ENCODE data around the gene TMEM88. TPM values are rescaled to one million over a fixed set of nuclear protein-coding genes. Genes with fewer than 3 reads are reported as not detected.

TMEM88 gene
- polyA plus RNA-seq, 6 donors from 2014 or later: 0.68 TPM; not detected in 5

- no peak for ATAC-seq (ENCODE audit: low read depth in 2 of 2)
- Mint-ChIP-seq H3K36me3 (peaks cover 11 to 26% of the 10 kb centered on the region in 2 donors), H3K27me3 (no peaks in the 10 kb centered on the region), H3K4me1 (peaks cover 0 to 3% (median 0%) of the 10 kb centered on the region in 3 donors), H3K9me3 (no peaks in the 10 kb centered on the region), H3K27ac (no peak overlapping the region), H3K4me3 (no peak overlapping the region)
- DNase-seq: no peak
Observed at GRCh38 chr17:7893187-7893880, 38.5 kb downstream of the TMEM88 start.

DNA sequence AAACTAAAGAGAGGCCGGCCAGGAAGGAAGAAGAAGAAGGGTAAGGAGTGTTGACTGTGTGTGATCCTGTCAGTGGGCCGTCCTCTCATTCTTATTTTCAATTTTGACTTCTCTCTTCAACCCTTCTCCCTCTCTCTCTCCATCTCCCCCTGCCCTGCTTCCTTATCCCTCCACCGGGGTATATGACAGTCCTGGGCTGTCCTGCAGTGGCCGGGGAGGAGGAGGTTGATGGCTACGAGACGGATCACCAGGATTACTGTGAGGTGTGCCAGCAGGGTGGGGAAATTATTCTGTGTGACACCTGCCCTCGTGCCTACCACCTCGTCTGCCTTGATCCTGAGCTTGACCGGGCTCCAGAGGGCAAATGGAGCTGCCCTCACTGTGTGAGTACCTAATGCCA is 39.4 kb downstream of the TMEM88 start:
- Mint-ChIP-seq H3K27ac (peak overlapping the region in 1 of 6 donors; percentile 57), H3K4me1 (peaks cover 0 to 3% (median 0%) of the 10 kb centered on the region in 3 donors), H3K27me3 (no peaks in the 10 kb centered on the region), H3K36me3 (peaks cover 16 to 29% of the 10 kb centered on the region in 2 donors), H3K9me3 (no peaks in the 10 kb centered on the region), H3K4me3 (no peak overlapping the region)
- no peak for DNase-seq
- no peak for ATAC-seq (ENCODE audit: low read depth in 2 of 2)

GRCh38 chr17:7894866-7895265 is 40.0 kb downstream of the TMEM88 start:
- Mint-ChIP-seq H3K9me3 (no peaks in the 10 kb centered on the region), H3K4me1 (peaks cover 0 to 3% (median 0%) of the 10 kb centered on the region in 3 donors), H3K36me3 (peaks cover 16 to 34% of the 10 kb centered on the region in 2 donors), H3K27me3 (no peaks in the 10 kb centered on the region), H3K4me3 (no peak overlapping the region), H3K27ac (peak overlapping the region in 2 of 6 donors; percentile 15 to 20)
- ATAC-seq (ENCODE audit: low read depth in 2 of 2) (no peak), DNase-seq (no peak)

DNA sequence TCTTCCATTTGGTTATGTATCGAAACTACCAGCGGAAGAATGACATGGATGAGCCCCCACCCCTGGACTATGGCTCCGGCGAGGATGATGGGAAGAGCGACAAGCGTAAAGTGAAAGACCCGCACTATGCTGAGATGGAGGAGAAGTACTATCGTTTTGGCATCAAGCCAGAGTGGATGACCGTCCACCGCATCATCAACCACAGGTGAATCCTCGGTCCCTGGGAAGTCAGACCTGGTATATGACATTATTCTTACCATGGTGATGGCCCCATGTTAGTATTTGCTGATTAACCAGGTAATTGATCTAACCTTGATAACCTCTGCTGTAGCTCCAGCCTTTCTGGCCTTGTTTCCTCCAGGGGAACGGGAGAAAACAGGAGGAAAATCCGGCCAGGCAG is 42.2 kb downstream of the TMEM88 start:
- Mint-ChIP-seq H3K9me3 (no peaks in the 10 kb centered on the region), H3K36me3 (peaks cover 24 to 45% of the 10 kb centered on the region in 2 donors), H3K27me3 (no peaks in the 10 kb centered on the region), H3K27ac (peak overlapping the region in 1 of 6 donors; percentile 5), H3K4me1 (no peaks in the 10 kb centered on the region), H3K4me3 (no peak overlapping the region)
- ATAC-seq (ENCODE audit: low read depth in 2 of 2) (no peak), DNase-seq (no peak)

DNA sequence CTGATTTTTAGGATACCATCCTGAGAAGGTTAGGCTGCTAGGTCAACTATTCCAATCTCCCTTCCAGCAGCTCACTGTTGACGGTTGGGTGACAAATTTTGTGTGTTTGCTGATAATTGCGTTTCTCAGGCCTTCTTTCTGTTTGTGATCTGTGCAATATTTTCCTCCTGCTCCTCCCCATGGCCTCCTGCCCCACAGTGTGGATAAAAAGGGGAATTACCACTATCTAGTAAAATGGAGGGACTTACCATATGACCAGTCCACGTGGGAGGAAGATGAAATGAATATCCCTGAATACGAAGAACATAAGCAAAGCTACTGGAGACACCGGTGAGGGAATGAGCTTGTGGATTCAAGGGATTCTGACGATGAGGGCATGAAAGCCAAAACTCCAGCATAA is 42.9 kb downstream of the TMEM88 start:
- Mint-ChIP-seq H3K27me3 (no peaks in the 10 kb centered on the region), H3K27ac (peak overlapping the region in 2 of 6 donors; percentile 6 to 55), H3K36me3 (peaks cover 24 to 45% of the 10 kb centered on the region in 2 donors), H3K9me3 (no peaks in the 10 kb centered on the region), H3K4me1 (no peaks in the 10 kb centered on the region), H3K4me3 (no peak overlapping the region)
- no peak for DNase-seq
- peak in 1 of 2 donors; percentile 57 for ATAC-seq (ENCODE audit: low read depth in 2 of 2)

- no peaks in the 10 kb centered on the region for H3K4me1 Mint-ChIP-seq
- H3K9me3 Mint-ChIP-seq: no peaks in the 10 kb centered on the region
- DNase-seq: no peak
- H3K4me3 Mint-ChIP-seq: peak overlapping the region in 1 of 8 donors; percentile 13
- H3K36me3 Mint-ChIP-seq: peaks cover 23 to 52% of the 10 kb centered on the region in 2 donors
- H3K27ac Mint-ChIP-seq: peak overlapping the region in 2 of 6 donors; percentile 5 to 63
- H3K27me3 Mint-ChIP-seq: no peaks in the 10 kb centered on the region
- no peak for ATAC-seq (ENCODE audit: low read depth in 2 of 2)
Observed at GRCh38 chr17:7903154-7904103, 48.6 kb downstream of the TMEM88 start.

Other genes starting within 250 kb of the TMEM88 start
- gene FXR2, start 240.2 kb upstream of the TMEM88 start, polyA plus RNA-seq (ENCODE audit: low read depth in 6 of 6): 10 to 100 TPM in 5 of 6 donors, 1 to 10 TPM in 1; 7.8 to 20.1 (median 12.5) TPM
- gene SAT2, start 227.2 kb upstream of the TMEM88 start, polyA plus RNA-seq (ENCODE audit: low read depth in 6 of 6): 10 to 100 TPM; 34.2 to 42.5 (median 35.9) TPM
- not detected for gene SHBG, start 224.9 kb upstream of the TMEM88 start, polyA plus RNA-seq (ENCODE audit: low read depth in 6 of 6)
- under 1 TPM in 2 of 6 donors, not detected in 4; 0.08 to 0.21 TPM for gene ATP1B2, start 204.1 kb upstream of the TMEM88 start, polyA plus RNA-seq (ENCODE audit: low read depth in 6 of 6)
- gene TP53, start 167.6 kb upstream of the TMEM88 start, polyA plus RNA-seq (ENCODE audit: low read depth in 6 of 6): 10 to 100 TPM; 25.2 to 53.9 (median 47.7) TPM
- gene WRAP53, start 166.6 kb upstream of the TMEM88 start, polyA plus RNA-seq (ENCODE audit: low read depth in 6 of 6): 10 to 100 TPM in 5 of 6 donors, 1 to 10 TPM in 1; 3.2 to 14.9 (median 12.9) TPM
- not detected for gene EFNB3, start 149.9 kb upstream of the TMEM88 start, polyA plus RNA-seq (ENCODE audit: low read depth in 6 of 6)
- gene DNAH2, start 137.3 kb upstream of the TMEM88 start, polyA plus RNA-seq (ENCODE audit: low read depth in 6 of 6): not detected
- gene KDM6B, start 20.8 kb upstream of the TMEM88 start, polyA plus RNA-seq (ENCODE audit: low read depth in 6 of 6): 1 to 10 TPM in 3 of 6 donors, under 1 TPM in 3; 0.04 to 1.9 (median 0.99) TPM
- gene NAA38, start 2.5 kb downstream of the TMEM88 start, polyA plus RNA-seq (ENCODE audit: low read depth in 6 of 6): 100 to 1,000 TPM; 121 to 158 (median 136) TPM
- 1 to 10 TPM; 3.4 to 5.2 (median 3.7) TPM for gene CYB5D1, start 2.9 kb downstream of the TMEM88 start, polyA plus RNA-seq (ENCODE audit: low read depth in 6 of 6)
- gene CHD3, start 33.7 kb downstream of the TMEM88 start, polyA plus RNA-seq (ENCODE audit: low read depth in 6 of 6): 1 to 10 TPM in 5 of 6 donors, under 1 TPM in 1; 0.06 to 8.0 (median 3.4) TPM
- gene RNF227, start 61.2 kb downstream of the TMEM88 start, polyA plus RNA-seq (ENCODE audit: low read depth in 6 of 6): 1 to 10 TPM in 5 of 6 donors, under 1 TPM in 1; 0.60 to 5.2 (median 2.9) TPM
- gene KCNAB3, start 74.8 kb downstream of the TMEM88 start, polyA plus RNA-seq (ENCODE audit: low read depth in 6 of 6): under 1 TPM in 1 of 6 donors, not detected in 5; 0.15 TPM
- 100 to 1,000 TPM; 202 to 349 (median 224) TPM for gene TRAPPC1, start 76.9 kb downstream of the TMEM88 start, polyA plus RNA-seq (ENCODE audit: low read depth in 6 of 6)
- 10 to 100 TPM in 1 of 6 donors, 1 to 10 TPM in 5; 3.3 to 14.2 (median 7.6) TPM for gene CNTROB, start 77.1 kb downstream of the TMEM88 start, polyA plus RNA-seq (ENCODE audit: low read depth in 6 of 6)
- not detected for gene GUCY2D, start 147.5 kb downstream of the TMEM88 start, polyA plus RNA-seq (ENCODE audit: low read depth in 6 of 6)
- not detected for gene ALOX15B, start 184.0 kb downstream of the TMEM88 start, polyA plus RNA-seq (ENCODE audit: low read depth in 6 of 6)
- gene ALOX12B, start 232.7 kb downstream of the TMEM88 start, polyA plus RNA-seq (ENCODE audit: low read depth in 6 of 6): 1 to 10 TPM in 2 of 6 donors, under 1 TPM in 2, not detected in 2; 0.45 to 2.4 (median 1.1) TPM

Data from naive B cell (primary cell).